ENCODE results near the gene PTH2R. TPM values are rescaled to one million over a fixed set of nuclear protein-coding genes. Genes with fewer than 3 reads are reported as not detected.
"Not testable (repeated sequence)": the region's sequence is repeated elsewhere in the genome, so short reads cannot be mapped to it uniquely, and the experiment has no call there.

PTH2R gene
- total and polyA plus RNA-seq, 2 experiments from 2014 or later = 0.18 to 0.38 TPM

GRCh38 chr2:208447447-208447846, 40.9 kb downstream of the PTH2R start:
- H3F3A ChIP-seq (replicated peaks; ENCODE audit: low read depth); H3K27ac Mint-ChIP-seq; H3K4me2 ChIP-seq; H3K36me3 Mint-ChIP-seq (ENCODE audit: low read depth); H3K36me3 ChIP-seq (ENCODE audit: insufficient read depth); H3K4me3 Mint-ChIP-seq; ATAC-seq; H3K79me2 ChIP-seq (replicated peaks; ENCODE audit: insufficient read depth); H3K9me2 ChIP-seq (ENCODE audit: insufficient read depth); H3K27ac ChIP-seq (ENCODE audit: low read depth); H2AFZ ChIP-seq; H3K4me1 Mint-ChIP-seq; H3K4me3 ChIP-seq; H3K27me3 ChIP-seq (ENCODE audit: insufficient read depth); H3K4me1 ChIP-seq (ENCODE audit: insufficient read depth); H3K27me3 Mint-ChIP-seq (ENCODE audit: insufficient read depth, low read depth, poor library complexity); H3K9me3 Mint-ChIP-seq; H4K20me1 ChIP-seq (replicated peaks; ENCODE audit: insufficient read depth); DNase-seq (ENCODE audit: low spot score): not testable (repeated sequence)

- H3K4me3 Mint-ChIP-seq = no peak overlapping the region
- no peaks in the 10 kb centered on the region for H3K36me3 ChIP-seq (ENCODE audit: insufficient read depth)
- no peak for ATAC-seq
- no peak for TF ChIP-seq CREB1 (CRISPR knock-in tag; IDR thresholded peaks at IDR 0.05; ENCODE audit: low read depth)
- TF ChIP-seq EZH2 (IDR thresholded peaks at IDR 0.05; ENCODE audit: low read depth, unreplicated experiment) = no peak
- no peak for TF ChIP-seq ZNF331 (CRISPR knock-in tag; IDR thresholded peaks at IDR 0.05; ENCODE audit: low read depth)
- TF ChIP-seq REST (IDR thresholded peaks at IDR 0.05; ENCODE audit: unreplicated experiment) = no peak
- no peak for TF ChIP-seq JUNB (IDR thresholded peaks at IDR 0.05; ENCODE audit: unreplicated experiment)
- no peak for TF ChIP-seq CTCF (conservative IDR thresholded peaks at IDR 0.05; ENCODE audit: low read depth in 2 of 2)
- TF ChIP-seq STAT1 (IDR thresholded peaks at IDR 0.05; ENCODE audit: unreplicated experiment) = no peak
- TF ChIP-seq POLR2AphosphoS5 (IDR thresholded peaks at IDR 0.05; ENCODE audit: low read depth) = no peak
- no peak for TF ChIP-seq ZNF462 (CRISPR knock-in tag; IDR thresholded peaks at IDR 0.05)
- no peak overlapping the region for H3K4me3 ChIP-seq
- H3F3A ChIP-seq (replicated peaks; ENCODE audit: low read depth) = no peaks in the 10 kb centered on the region
- H3K27me3 ChIP-seq (ENCODE audit: insufficient read depth) = no peaks in the 10 kb centered on the region
- peaks cover 9% of the 10 kb centered on the region; the same call in 2 of the 3 replicates for H3K4me1 Mint-ChIP-seq
- no peak overlapping the region for H3K27ac Mint-ChIP-seq
- H2AFZ ChIP-seq = no peak overlapping the region
- no peaks in the 10 kb centered on the region for H4K20me1 ChIP-seq (replicated peaks; ENCODE audit: insufficient read depth)
- peaks cover 9% of the 10 kb centered on the region; the same call in 1 of the 2 replicates for H3K4me1 ChIP-seq (ENCODE audit: insufficient read depth)
- no peaks in the 10 kb centered on the region for H3K9me2 ChIP-seq (ENCODE audit: insufficient read depth)
- no peaks in the 10 kb centered on the region for H3K9me3 Mint-ChIP-seq
- H3K27me3 Mint-ChIP-seq (ENCODE audit: insufficient read depth, low read depth, poor library complexity) = no peaks in the 10 kb centered on the region
- H3K79me2 ChIP-seq (replicated peaks; ENCODE audit: insufficient read depth) = no peaks in the 10 kb centered on the region
- no peak overlapping the region for H3K4me2 ChIP-seq
- no peaks in the 10 kb centered on the region for H3K36me3 Mint-ChIP-seq (ENCODE audit: low read depth)
- H3K27ac ChIP-seq (ENCODE audit: low read depth) = no peak overlapping the region
- no peak for DNase-seq (ENCODE audit: low spot score)
Observed at GRCh38 chr2:208451061-208451460, 44.5 kb downstream of the PTH2R start.

All from GM23338 (cell line).